HG03378 (cell line): ENCODE results near the gene CAMTA1.
"Not testable (repeated sequence)": the region's sequence is repeated elsewhere in the genome, so short reads cannot be mapped to it uniquely, and the experiment has no call there.

Experiments
- ATAC-seq: cut with Tn5 transposase; IDR thresholded peaks from one replicate; pipeline ENCODE4 v1.9.1; 2021; ENCODE audit warnings: mild to moderate bottlenecking, moderate library complexity; ENCODE audit not compliant: unreplicated experiment

The CAMTA1 gene

DNA sequence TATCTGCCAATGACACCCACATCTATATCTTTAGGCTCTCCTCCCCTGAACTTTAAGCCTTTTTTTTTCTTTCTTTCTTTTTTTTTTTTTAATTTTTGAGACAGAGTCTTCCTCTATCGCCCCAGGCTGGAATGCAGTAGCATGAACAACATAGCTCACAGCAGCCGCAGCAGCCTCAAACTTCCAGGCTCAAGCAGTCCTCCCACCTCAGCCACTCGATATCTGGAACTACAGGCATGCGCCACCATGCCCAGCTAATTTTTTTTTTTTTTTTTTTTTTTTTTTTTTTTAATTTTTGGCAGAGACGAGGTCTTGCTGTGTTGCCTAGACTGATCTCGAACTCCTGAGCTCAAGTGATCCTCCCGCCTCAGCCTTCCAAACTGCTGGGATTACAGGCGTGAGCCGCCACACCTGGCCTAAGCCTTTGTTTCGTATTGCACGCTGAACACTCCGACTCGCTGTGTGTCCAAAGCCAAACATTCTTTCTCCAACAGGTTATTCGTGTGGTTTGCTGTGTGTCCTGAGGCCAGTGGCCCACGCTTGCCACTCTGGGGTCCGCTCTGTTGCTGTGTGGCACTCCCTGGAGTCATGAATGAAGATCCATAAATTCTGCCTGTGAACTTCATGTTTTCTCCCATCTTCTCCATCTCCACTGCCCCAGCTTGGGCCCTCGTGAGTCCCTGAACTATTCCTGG is 119.4 kb downstream of the CAMTA1 start:
- no peak for ATAC-seq

- ATAC-seq: no peak
Observed at GRCh38 chr1:6905331-6905730, 120.1 kb downstream of the CAMTA1 start.

DNA sequence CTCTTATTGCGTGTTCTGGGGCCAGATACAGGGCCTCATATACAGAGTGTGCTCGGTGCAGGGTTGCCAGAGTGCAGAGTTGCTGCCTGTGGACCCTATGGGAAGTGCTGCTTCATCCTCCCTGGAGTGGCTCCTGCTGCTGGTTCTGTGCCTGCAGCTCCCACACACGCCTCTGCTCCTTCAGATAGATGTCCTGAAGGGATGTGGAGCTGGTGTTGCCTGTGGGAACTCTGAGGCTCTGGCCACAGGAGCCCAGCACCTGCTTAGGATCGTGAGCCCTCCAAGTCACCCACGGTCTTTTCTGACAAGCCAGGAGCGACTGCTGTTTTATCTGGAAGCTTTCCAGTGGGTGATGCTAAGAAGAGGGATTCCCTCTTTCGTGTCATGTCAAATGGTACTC is 120.5 kb downstream of the CAMTA1 start:
- no peak for ATAC-seq

DNA sequence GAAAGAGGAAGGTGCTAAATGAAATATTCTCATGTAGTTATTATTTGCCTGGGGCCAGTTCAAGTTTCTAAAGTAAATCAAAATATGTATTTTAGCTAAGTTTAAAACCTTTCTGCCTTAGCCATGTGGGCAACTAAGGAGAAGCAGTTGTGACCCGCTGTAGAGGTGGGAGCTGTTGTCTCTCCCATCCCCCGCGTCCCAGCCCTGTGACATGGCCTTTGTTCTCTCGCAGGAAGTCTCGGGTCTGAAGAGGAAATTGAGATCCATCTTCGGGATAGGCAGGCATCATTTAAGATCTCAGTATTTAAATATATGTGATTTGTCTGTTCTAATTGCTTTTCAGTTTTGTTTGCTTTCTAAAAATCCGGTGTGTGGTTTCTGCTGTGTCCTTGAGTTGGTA is 121.5 kb downstream of the CAMTA1 start:
- ATAC-seq: no peak

- ATAC-seq: no peak
Observed at GRCh38 chr1:6907201-6907600, 121.9 kb downstream of the CAMTA1 start.

DNA sequence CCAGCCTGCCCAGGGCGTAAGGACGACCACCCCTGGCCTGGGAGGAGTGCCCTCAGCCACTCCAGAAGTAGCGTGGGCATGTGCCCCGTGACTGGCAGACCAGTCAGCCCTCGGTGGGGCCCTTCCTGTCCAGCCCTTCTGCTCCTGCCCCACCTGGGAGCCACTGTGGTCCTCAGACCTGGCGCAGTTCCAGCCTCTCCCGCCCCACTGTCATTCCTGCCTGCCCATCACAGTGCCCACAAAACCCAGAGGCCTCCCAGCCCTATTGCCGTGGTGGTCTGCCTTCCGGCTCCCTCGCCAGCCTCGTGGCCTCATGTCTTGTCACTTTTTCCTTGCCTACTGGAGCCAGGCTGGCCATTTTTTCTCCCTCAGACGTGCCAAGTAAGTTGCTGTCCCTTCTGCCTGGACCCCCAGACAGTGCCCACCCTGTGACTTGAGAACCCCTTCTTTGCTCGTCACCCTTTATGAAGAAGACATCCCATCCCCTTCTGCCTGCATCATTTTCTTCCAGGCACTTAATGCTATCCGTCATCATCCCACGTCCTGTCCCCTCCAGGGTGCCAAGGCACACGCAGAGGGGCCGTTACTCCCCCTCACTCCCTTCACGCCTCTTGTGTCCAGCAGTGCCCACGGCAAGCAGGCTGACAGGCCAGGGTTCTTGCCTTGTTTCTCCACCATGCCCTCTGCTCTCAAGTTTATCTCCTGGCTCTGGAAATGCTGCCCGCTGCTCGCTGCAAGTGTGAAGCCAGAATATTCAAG is 122.6 kb downstream of the CAMTA1 start:
- no peak for ATAC-seq

DNA sequence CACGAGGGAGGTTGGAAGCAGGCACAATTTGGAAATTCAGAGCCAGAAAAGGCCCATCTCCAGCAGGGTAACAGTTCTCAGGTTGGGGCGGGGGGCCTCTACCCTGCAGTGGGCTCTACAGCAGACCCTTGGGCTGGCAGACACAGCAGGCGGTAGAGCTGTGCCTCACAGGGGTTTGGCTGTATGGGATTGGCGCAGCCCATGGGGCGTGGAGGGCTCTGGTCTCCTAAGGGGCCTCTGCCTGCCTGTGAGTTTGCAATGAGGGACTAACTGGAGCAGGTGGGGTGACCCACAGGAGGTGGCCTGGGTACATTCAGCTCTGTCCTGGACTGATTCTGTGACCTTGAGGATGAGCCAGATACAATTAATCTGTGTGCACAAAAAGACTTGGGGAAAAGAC is 124.1 kb downstream of the CAMTA1 start:
- no peak for ATAC-seq

DNA sequence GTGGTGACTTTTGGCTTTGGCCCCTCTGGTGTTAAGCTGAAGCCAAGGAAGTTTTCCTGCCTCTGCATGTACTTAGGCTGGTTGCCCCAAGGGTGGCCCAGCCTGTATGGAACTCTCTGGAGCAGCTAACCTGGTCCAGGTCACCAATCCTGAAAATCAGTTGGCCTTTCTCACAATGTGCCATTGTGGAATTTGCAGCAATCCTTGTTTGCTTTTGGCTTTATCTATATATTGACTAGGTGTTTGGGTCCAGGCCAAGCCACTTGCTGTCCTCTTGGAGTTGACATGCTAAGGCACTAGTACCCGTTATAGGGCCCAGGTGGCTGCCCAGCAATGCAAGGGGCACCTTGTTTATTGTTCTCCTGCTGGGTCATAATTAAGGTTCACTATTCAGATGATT is 124.6 kb downstream of the CAMTA1 start:
- ATAC-seq: no peak

DNA sequence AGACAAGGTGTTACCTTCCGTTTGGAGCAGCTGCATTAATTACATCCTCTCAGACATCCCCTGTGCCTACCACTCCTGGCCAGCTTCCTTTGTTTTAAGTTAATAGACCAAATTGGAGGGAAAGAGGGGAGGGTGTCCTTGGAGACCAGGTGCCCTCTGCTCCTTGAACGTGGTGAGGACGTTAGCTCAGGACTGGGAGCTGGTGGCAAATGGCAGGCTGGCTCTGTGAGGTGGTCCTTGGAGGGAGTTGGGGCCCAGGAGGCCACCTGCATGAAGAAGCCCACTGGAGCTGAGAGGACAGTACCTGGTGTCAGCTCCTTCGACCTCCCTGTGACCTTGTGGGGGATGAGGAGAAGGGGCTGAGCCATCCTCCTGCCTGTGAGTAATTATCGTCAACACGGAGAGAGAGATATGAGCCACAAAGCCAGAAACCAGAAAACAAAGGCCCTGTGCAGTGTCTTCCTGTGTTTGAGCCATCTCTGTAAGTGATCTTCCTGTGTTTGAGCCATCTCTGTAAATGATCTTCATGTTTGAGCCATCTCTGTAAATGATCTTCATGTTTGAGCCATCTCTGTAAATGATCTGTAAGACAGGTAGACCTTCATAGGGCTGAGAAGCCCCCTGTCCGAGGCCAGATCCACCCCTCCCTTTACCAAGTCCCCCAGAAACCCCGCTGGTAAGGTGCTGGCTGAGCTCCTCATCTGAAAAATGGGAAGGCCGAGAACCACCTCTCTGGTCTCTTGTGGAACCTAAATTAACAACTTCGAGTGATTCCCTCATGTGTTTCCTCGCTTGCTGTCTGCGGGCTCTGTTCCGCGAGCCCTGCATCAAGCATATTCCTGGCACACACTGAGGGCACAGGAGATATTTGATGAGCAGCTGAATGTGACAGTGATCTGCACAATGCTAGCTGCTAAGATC is 126.0 kb downstream of the CAMTA1 start:
- no peak for ATAC-seq

GRCh38 chr1:6911974-6912373 is 126.7 kb downstream of the CAMTA1 start:
- ATAC-seq: no peak

DNA sequence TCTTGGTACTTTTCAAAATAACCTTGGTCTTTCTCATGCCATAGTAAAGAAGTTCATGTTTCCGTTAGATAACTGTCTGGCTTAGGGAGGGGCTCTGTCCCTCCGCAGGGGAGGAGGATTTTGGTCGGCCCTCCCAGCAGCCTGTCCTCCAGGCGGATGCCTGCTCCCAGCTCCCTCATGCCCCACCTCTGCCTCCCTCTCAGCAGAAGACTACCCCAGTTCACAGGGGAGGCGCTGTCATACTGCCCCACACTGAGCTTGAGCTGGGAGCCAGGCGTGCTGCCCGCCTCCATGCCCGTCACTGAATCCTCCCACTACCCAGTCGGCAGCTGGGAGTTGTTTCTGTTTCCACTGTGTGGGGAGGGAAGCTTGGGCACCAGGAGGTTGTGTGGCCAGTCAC is 127.3 kb downstream of the CAMTA1 start:
- ATAC-seq: no peak

GRCh38 chr1:6913086-6913485 is 127.8 kb downstream of the CAMTA1 start:
- ATAC-seq: no peak

GRCh38 chr1:6914706-6915105 is 129.5 kb downstream of the CAMTA1 start:
- ATAC-seq: no peak

- no peak for ATAC-seq
Observed at GRCh38 chr1:6915999-6916565, 130.8 kb downstream of the CAMTA1 start.

DNA sequence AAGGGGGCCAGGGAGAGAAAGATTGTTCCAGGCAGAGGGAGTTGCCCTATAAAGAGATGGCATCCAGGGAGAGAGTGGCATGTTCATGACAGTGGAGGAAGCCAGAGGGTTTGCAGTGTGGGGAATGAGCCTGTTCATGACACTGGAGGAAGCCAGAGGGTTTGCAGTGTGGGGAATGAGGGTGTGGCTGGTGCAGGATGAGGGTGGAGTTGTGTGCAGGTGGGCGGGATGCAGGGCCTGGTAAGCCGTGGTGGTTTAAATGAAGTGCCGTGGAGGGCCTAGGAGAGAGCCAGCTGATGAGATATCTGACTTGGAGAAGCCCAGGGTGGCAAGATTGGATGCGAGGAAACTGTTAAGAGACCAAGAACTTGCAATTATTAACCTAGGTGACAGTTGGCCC is 131.8 kb downstream of the CAMTA1 start:
- ATAC-seq: no peak

DNA sequence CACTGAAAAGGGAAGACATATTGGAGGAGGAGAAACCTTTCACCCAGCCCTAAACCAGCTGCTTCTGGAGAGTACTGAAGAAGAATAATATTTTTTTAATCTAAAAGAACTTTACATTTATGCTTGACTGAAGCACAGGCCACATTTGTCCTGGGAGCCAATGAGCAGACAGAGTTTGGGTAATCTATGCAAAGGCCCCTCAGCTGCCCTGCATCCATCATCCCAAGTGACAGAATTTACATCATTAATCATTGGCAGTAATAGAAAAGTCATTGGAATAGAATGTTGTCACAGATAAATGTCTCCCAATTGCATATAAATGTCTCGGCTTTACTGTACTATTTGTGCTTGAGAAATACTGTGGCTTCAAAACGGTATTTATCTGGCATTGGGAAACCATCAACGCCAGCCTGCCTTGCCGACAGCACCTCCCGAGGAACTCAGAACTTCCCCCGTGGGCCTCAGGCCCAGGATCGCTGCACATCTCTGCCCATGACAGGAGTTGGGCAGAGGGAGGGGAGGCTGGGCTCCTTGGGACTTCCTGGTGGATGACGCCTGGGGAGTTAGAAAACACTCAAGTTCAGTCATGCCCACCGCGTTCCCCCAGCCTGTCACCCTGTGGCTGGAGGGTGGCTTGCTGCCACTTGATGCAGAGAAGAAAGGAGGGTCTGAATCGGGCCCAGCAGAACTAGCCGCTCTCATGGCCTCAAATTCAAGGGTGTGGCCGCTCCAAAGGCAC is 133.1 kb downstream of the CAMTA1 start:
- ATAC-seq: no peak

GRCh38 chr1:6918925-6919511 is 133.8 kb downstream of the CAMTA1 start:
- no peak for ATAC-seq

DNA sequence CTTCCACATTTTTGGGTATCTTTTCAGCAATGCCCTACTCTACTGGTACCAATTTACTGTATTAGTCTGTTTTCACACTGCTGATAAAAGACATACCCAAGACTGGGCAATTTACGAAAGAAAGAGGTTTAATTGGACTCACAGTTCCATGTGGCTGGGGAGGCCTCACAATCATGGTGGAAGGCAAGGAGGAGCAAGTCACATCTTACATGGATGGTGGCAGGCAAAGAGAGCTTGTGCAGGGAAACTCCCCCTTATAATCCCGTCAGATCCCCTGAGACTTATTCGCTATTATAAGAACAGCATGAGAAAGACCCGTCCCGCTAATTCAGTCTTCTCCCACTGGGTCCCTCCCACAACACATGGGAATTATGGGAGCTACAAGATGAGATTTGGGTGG is 136.3 kb downstream of the CAMTA1 start:
- ATAC-seq: not testable (repeated sequence)

DNA sequence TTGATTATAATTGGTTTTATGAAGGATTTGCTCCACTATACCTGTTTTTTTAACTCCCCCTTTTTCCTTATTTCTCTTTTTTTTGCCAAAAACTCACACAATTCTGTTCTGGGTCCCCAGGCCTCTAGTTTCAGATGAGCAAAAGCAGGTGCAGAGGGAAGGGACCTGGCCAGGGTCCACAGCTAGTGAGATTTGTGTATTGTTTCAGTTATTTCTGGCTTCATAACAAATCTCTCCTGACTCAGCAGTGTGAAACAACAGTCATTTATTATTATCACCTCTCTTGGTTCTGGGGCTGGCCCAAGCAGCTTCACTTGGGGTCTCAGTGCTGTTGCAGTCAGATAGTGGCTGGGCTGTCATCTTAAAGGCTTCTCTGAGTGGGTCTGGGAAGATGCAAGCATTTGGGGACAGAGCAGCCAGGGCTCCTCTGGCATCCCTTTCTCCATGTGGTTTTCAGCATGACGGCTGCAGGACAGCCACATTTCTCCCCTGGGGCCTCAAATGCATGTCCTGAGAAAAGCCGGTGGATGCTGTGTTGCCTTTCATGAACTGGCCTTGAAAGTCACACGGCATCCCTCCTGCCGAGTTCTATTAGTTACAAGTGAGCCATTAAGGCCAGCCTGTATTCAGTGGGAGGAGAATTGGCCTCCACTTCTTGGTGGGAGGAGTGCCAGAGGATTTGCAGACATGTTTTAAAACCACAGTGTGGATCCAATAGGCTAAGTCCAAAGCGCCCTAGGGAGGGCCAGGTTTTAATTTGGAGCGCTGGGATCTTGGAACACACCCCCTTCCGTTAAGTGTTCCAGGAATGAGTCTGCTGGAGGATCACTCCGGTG is 137.1 kb downstream of the CAMTA1 start:
- ATAC-seq: no peak
